CD4-positive, alpha-beta T cell treated with Interleukin-6 at 100 ng/mL for 8 hours (primary cell): ENCODE measurements around the gene IMPACT.
A peak's percentile ranks its signal among the peaks of the same experiment; 100 is the strongest.

ENCODE experiments used
- DNase-seq: peaks from one replicate; pipeline ENCODE4 v3.0.0-alpha.2; 2020; ENCODE audit warnings: mixed read lengths, low spot score

Gene IMPACT, protein sequence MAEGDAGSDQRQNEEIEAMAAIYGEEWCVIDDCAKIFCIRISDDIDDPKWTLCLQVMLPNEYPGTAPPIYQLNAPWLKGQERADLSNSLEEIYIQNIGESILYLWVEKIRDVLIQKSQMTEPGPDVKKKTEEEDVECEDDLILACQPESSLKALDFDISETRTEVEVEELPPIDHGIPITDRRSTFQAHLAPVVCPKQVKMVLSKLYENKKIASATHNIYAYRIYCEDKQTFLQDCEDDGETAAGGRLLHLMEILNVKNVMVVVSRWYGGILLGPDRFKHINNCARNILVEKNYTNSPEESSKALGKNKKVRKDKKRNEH

DNA sequence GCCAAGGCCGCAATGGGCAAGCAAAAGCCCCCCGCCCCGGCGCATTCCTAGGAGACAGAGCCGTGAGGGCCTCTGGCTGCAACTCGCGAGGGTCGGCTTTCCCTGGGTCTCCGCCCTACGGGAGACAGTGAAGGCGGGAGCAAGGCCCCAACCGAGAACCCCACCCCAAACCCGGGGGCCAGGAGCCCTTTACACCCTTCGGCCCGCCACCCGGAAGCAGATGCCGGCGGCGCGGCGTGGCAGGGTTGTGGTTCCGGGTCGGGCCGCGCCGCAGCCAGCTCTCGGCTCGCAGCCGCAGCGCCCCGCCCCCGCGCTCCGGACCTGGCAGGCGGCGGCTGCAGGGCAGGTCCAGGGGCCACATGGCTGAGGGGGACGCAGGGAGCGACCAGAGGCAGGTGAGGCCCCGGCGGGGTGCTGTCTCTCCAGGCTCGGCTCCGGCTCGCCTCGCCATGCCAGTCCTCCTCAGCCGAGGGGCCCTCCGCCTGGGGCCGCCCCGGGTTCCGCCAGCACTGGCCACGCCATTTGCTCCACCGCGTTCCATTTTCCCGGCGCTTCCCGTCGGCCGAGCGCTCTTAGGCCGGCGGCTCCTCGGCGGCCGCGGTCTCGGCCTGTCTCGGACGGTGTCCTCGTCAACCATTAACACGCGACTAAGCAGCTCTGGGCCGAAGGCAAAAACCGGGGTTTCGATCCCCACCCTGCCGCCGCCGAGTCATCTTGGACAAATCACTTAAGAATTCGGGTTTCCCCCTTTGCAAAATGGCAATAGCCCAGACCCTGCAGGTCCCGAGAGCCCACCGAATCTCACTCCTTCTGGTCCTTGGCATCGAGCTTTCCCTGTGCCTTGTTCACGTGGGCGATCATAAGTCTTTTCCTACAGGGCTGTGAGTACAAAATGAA, at the start of gene IMPACT:
Gene IMPACT (plus strand): TSS at position 273 of the 897 bp plus-strand sequence. CDS start 87 bp downstream, at position 360.
- peak; percentile 76 for DNase-seq

DNA sequence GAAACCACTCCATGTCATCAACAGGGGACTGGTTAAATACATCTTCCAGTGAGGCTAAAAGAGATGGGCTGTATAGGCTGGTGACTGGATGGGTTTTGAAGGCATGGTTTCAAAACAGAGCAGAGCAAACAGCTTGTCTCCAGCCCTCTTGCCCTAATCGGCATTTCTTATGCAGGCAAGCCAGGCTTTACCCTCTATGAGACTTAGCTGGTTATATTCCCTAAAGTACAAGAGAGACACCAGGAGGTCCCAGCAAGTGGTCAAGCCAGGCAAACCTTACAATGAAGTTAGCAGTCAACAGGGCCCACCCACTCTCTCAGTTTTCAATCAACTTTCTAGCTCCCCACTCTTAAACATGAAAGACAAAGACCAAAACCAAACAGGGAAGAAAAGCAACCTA, 47.9 kb upstream of the IMPACT start:
- DNase-seq: no peak

DNA sequence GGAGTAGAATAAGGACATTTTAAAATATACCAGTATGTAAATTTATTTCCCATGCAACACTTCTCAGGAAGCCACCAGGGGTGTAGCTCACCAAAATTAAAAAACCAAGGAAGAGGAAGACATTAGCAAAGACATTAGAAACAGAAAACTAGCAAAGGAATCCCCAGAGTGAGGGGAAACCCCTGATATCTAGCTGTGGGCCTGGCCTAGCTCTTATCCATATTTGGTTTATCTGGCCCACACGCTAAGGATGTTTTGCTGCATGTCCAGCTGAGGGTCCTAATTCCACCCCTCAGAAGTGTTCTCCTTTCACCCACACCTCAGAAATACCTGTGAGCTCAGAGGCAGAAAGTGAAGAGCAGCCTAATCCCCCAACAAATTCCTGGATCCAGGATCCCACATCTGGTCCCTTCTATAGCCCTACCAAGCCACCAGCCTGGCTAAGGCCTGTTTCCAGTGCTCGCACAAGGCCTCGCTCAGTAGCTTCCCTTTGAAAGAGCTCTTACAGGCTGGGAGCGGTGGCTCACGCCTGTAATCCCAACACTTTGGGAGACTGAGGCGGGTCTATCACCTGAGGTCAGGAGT, 46.2 kb upstream of the IMPACT start:
- no peak for DNase-seq

DNA sequence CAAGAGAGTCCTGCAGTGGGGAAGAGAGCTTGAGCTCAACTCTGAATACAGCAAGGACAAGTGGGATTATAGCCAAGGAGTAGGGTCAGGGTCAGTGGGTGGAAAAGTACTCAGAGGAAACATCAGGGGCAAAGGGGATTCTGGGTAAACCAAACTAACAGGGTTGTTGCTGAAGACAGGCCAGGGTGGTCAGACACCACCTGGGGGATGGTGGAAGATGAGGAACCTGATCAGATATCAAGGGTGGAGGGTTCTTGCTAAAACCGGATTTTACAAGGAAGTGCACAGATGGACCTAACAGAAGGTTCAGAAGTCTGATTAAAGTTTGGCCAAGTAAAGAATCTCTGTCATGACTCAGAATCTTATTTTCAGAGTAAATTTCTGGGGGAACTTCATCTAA, 45.3 kb upstream of the IMPACT start:
- DNase-seq: no peak

DNA sequence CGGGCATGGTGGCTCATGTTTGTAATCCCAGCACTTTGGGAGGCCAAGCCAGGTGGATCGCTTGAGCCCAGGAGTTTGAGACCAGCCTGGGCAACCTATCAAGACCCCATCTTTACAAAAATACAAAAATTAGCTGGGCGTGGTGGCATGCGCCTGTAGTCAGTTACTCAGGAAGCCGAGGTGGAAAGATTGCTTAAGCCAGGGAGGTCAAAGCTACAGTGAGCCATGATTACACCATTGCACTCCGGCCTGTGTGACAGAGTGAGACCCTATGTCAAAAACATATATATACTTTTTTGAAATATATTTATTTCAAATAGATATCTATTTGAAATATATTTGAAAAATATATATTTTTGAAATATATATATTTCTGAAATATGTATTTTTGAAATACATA, 39.8 kb upstream of the IMPACT start:
- no peak for DNase-seq

DNA sequence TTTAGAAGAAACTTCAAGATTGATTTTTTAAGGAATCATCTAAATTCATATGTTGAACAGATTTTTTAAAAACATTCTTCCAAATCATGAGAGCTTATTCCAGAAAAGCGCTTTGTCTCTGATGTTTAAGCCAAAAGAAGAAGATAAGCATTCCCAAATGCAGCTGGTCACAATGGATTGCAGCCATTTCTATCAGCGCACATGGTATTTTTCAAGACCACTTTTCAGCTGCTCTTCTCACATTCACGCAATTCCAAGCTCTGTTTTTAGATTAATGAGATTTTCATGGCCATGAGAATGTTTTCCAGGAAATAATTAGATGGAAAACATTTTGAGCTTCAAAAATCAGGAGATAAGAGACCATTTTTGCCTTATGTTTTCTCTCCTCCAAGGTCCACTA, 37.5 kb upstream of the IMPACT start:
- DNase-seq: no peak

DNA sequence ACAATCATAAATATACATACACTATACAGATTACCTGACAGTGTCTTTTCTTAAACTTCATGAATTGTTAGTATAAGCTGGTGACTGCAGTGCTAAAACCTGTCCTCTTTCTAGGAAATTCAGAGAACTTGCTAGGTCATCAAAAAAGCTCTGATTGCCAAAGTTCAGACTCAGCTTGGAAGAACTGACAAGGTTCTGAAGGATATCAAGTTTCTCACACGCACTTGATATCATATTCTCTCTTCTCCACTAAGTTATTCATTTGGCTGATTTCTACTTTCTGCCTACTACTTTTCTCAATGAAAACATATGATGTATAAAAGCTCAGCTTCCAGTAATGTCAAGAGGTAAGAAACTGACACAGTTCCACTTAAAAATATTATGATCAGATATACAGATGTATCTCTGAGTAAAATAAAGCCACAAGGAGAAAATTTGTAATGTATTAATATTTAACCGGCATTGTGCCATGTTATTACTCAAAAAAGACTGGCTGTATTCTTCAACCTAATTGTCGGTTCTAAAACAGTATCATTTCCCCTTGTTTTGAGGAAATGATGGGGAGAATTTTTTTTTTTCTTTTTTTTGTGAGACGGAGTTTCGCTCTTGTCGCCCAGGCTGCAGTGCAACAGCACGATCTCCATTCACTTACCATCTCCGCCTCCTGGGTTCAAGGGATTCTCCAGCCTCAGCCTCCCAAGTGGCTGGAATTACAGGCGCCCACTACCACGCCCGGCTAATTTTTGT, 31.2 kb upstream of the IMPACT start:
- DNase-seq: no peak

DNA sequence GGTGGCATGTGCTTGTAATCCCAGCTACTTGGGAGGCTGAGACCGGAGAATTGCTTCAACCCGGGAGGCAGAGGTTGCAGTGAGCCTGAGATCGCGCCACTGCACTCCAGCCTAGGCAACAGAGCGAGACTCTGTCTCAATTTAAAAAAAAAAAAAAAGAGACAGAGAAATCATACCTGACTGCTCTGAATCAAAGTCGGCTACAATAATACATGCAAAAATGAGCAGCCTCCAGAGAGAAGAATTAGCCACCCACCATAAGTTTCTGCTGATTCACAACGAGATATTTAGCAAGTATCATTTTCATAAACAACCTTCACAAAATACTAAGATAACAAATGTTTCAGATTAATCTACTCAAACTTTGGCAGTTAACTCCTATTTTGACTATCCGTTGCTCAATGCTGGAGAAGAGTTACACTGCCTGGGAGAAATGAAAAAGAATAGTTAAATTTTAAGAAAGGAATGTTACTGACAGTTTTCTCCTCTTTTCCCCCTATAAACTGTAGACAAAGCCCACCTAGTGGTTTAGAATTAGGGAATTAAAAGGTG, 30.3 kb upstream of the IMPACT start:
- no peak for DNase-seq

DNA sequence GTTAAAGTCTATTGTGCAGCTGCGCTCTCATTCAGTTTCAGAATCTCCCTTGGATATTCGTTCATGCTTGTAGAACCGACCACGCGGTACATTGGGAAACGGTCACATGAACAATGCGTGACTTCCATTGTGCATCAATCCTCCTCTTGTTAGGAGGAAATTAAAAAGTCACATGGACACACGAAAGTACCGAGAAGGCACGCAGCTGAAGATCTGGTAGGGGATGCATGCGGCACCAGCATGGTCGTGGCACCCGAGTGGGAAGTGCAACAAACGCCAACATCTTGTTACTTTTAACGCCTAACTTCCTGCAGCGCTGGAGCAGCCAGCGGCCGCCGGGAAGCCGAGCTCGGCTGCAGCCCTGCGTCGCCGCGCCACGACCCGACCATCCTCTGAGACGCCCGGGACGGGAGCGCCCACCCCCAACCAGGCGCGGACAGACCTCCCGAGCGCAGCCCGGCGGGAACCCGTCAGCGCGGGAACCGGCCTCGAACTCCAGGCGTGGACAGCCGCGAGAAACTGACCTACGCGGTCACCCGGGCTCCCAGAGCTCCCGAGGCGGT, 29.3 kb upstream of the IMPACT start:
- peak; percentile 4 for DNase-seq

DNA sequence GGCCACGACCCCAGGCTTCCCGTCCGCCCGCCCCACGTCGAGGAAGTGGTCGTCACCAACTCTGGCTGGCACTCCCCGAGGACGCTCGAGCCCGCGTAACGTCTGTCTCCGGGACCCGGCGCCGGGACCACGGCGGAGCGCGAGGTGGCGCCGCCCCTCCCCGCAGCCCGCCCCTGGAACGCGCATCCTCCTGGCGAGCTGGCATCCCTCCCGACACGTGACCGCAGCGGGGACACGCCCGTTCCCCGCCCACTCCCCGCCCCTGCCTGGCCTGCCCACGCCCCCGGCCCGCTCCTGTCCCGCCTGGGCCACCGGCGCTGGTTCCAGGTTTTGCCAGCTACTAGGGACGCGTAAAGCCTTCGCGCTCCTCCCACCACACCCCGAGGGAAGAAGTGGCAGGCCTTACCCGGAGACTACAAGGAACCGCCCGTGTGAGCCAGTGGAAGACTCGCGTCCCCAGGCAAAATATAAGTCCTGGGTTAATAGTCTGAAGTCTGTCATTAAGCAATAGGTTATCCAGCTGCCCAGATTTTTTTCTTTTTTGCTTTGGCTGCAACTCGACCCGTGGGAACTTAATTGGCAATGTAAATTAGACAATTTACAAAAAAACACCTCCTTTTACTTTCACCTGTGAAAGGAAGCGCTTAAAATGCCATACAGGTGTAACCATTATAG, 28.6 kb upstream of the IMPACT start, which contains the start of gene OSBPL1A:
Gene OSBPL1A (minus strand): TSS at position 131 of the 675 bp plus-strand sequence. CDS start 20,291 bp downstream, outside the sequence.
- peak; percentile 82 for DNase-seq

DNA sequence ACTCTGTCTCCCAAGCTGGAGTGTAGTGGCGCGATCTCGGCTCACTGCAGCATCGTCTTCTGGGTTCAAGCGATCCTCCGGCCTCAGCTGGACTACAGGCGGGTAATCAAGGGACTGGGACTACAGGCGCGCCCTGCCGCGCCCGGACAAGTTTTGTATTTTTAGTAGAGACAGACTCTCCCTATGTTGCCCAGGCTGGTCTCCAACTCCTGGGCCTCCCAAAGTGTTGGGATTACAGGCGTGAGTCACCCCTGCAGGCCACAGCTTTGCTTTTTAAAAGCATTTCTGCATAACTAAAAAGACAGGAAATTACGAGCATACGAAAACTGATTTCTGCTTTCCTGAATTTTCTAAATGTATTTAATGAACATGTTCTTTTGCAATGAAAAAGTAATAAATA, 27.9 kb upstream of the IMPACT start:
- DNase-seq: no peak

DNA sequence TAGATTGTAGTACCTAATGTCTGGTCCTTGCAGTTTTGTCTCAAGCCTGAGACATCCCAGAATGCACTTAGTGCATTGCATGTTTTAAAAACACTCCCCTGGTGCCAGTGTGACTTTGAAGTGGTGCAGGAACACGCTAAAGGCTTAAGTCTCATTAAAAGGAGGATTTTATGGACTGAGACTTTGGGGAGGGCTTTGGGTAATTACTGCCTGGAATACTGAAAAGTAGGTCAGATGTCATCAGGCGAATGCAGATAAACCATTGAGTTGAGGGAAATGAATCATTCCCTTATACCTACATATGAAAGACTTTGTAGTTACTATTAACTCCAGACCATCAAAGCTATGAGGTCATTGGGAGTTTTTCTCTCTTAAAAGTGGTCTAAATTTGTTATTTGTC, 25.9 kb upstream of the IMPACT start:
- no peak for DNase-seq

DNA sequence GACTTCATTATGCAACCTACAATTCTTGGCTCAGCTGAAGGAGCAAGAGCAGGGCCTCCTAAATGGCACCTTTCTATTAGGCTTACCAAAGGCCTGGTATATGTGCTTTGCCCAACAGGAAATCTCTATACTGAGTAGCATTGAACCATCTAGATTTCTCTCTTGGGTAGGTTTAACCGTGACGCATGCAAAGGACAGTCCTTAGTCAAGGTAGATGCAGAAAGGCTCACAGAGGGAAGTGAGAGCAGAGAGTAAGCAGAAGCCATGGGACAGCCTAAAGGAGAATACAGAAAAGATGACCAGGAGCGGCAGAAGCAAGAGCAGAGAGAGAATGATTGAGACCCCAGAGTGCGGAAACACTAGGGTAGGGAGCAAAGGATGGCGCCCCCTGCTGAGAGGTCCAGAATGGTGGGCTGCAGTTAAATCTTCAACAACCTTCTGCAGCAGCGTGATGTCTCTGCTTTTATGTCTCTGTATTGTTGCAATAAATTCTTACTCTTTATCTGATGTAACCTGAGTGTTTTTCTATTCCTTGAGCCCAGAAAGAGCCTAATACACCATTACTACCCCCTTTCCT, 24.2 kb upstream of the IMPACT start:
- DNase-seq: no peak

DNA sequence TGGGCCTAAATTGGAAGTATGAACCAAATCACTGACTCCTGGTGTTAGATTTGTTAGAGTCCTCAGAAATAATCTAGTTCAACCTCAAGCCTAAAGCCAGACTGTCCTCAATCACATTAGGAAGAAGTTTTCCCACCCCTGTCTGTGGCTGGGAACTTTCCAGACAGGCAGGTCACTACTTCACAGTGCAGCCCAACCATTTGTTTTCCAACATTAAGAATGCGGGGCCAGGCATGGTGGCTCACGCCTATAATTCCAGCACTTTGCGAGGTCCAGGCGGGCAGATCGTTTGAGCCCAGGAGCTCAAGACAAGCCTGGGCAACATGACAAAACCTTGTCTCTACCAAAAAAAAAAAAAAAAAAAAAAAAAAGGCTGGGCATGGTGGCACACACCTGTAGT, 23.4 kb upstream of the IMPACT start:
- no peak for DNase-seq

DNA sequence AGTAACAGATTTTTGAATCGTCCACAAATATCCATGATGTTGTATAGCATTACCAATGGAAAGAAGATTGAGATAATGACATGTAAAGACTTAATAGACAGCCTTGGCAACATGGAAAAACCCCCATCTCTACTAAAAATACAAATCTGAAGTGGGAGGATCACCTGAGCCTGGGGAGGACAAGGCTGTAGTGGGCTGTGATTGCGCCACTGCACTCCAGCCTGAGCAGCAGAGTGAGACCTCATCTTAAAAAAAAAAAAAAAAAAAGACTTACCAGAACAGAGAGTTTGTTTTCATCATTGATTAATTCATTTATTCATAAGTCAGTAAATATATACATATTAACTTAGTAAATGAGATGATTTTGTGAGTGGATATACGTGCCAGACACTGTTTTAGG, 21.9 kb upstream of the IMPACT start:
- no peak for DNase-seq

DNA sequence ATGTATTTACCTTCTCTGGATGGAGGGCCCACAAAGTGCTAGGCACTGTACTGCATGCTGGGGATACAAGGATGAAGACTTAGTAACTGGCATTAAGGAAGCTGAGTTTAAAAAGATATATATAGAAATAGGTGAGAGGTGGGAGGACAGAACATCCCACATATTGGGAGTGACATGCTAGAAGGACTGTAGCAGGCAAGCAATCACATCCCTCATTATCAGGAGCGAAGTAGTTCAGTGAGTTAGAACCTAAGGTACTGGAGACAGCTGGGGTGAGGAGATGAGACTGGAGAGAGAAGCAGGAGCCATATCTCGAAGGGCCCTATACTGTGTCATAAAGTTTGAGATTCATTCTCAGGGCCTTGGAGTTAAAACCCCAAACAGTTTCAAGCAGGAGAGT, 18.0 kb upstream of the IMPACT start:
- no peak for DNase-seq

DNA sequence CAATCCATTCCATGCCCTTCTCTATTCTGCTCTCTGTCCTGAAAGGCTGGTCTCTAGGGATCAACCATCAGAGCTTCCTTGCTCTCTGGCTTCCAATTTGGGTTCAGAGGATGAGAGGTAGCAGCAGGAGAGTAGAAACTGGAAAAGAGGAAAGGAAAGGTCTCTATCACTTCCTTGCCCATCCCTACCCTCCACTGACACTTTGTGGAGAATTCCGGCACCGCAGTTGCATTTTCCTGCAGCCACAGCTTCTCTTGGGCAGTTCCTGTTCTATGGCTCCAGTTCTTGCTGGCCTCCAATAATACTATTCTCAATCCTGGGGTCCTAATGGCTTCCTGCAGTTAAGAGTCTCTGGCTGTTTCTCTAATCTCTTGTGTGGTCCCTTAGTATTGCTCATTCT, 13.3 kb upstream of the IMPACT start:
- DNase-seq: no peak

DNA sequence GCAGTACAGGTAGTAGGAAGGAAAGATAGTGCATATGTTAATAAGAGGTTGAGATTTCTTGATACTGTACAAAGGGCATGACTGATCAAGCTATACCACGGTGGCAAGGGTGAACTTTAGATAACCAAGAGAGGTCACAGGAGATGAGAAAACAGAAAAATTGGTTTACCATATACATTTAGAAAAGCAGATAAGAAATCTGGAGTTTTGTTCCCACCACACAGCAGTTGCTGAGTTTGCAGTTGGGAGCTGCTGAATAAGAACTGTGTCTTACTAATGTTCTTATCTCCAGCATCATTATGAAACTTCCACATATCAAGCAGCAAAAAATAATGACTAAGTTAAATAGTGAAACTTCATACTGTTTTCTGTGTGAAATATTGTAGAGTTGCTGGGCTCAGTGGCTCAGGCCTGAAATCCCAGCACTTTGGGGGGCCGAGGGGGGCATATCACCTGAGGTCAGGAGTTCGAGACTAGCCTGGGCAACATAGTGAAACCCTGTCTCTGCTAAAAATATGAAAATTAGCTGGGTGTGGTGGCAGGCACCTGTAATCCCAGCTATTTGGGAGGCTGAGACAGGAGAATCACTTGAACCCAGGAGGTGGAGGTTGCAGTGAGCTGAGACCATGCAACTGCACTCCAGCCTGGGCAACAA, 12.0 kb upstream of the IMPACT start:
- no peak for DNase-seq

DNA sequence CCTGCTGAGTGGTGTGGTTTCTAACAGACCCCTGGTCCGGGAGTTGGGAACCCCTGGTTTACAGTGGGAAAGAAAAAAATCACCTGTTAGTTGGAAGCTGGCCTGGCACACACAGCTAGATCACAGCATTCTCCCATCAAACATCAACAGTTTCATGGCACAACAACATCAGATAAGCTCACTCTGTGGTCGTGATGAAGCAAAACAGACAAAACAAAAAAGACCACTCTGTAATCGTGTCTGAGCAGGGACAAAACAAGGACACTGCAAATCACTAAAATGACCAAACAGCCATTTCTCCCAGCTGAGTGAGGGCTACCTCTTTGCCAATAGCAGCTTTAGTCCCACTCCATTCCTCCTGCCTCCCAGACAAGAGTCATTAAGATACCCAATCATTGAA, 9.0 kb upstream of the IMPACT start:
- no peak for DNase-seq

DNA sequence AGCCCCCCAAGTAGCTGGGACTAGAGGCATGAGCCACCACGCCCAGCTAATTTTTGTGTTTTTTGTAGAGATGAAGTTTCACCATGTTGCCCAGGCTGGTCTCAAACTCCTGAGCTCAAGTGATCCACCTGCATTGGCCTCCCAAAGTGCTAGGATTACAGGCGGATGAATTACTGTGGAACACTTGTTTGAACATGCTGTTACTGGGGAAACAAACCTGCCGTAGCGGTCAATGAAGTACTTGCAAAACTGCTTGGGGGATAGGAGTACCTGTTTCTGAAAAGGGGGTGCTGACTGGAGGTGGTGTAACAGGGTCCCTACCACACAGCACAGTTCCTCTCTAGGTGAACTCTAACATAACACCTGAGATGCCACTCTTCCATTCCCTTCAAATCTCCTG, 5.9 kb upstream of the IMPACT start:
- DNase-seq: no peak
